Loucy (cell line): ENCODE results near the gene BMF.

Experiments used
- H2AFZ ChIP-seq: fragments of 200-600 bp; sonication (generic); 2 replicates; pipeline ENCODE4 v1.6.0; 2016; ENCODE audit warnings: antibody characterized with exemption, mild to moderate bottlenecking, low read length, moderate library complexity
- H3F3A ChIP-seq: fragments of 200-600 bp; 2 replicates; pipeline ENCODE4 v1.6.0; 2016; ENCODE audit warnings: antibody characterized with exemption, low read depth, mild to moderate bottlenecking
- H3K27me3 ChIP-seq: fragments of 200-600 bp; sonication (generic); 2 replicates; pipeline ENCODE4 v1.6.1; 2014; ENCODE audit warnings: low read length, mild to moderate bottlenecking; ENCODE audit not compliant: insufficient read depth, poor library complexity, severe bottlenecking
- H3K36me3 ChIP-seq: fragments of 200-600 bp; sonication (generic); 2 replicates; pipeline ENCODE4 v1.6.1; 2016; ENCODE audit warnings: low read length; ENCODE audit not compliant: insufficient read depth
- H3K4me1 ChIP-seq: fragments of 200-600 bp; sonication (generic); 2 replicates; pipeline ENCODE4 v1.5.1; 2014; ENCODE audit warnings: low read length, mild to moderate bottlenecking; ENCODE audit not compliant: insufficient read depth, poor library complexity, severe bottlenecking
- H3K4me2 ChIP-seq: fragments of 200-600 bp; sonication (generic); 2 replicates; pipeline ENCODE4 v1.6.0; 2014; ENCODE audit warnings: antibody characterized with exemption, low read length, low read depth, mild to moderate bottlenecking; ENCODE audit not compliant: poor library complexity, severe bottlenecking
- H3K4me3 ChIP-seq: fragments of 200-600 bp; sonication (generic); 2 replicates; pipeline ENCODE4 v1.5.1; 2014; ENCODE audit warnings: low read length, mild to moderate bottlenecking, mixed read lengths; ENCODE audit not compliant: poor library complexity, severe bottlenecking
- H3K79me2 ChIP-seq: fragments of 200-600 bp; sonication (generic); 2 replicates; pipeline ENCODE4 v1.6.1; 2014; ENCODE audit warnings: low read length; ENCODE audit not compliant: insufficient read depth
- H3K9ac ChIP-seq: fragments of 200-600 bp; sonication (generic); 2 replicates; pipeline ENCODE4 v1.6.0; 2014; ENCODE audit warnings: mild to moderate bottlenecking, low read depth, low read length, moderate library complexity; ENCODE audit not compliant: poor library complexity, severe bottlenecking
- H3K9me2 ChIP-seq: fragments of 200-600 bp; sonication (generic); replicated peaks from 2 replicates; pipeline ENCODE4 v1.6.1; 2016; ENCODE audit warnings: low read depth, low read length, mixed read lengths
- H3K9me3 ChIP-seq: fragments of 200-600 bp; sonication (generic); 2 replicates; pipeline ENCODE4 v1.6.1; 2014; ENCODE audit warnings: mild to moderate bottlenecking, antibody characterized with exemption, low read length, low read depth; ENCODE audit not compliant: insufficient read depth
- H4K20me1 ChIP-seq: fragments of 200-600 bp; sonication (generic); 2 replicates; pipeline ENCODE4 v1.6.0; 2014; ENCODE audit warnings: antibody characterized with exemption, low read length, mild to moderate bottlenecking; ENCODE audit not compliant: insufficient read depth, poor library complexity, severe bottlenecking
- CTCF ChIP-seq: fragments of 200-600 bp; sonication (generic); conservative IDR thresholded peaks from 2 replicates; pipeline ENCODE4 v1.5.1; 2014; ENCODE audit warnings: mild to moderate bottlenecking, antibody characterized with exemption, low read length
- EZH2phosphoT487 ChIP-seq: fragments of 200-600 bp; IDR thresholded peaks from 2 replicates; pipeline ENCODE4 v1.6.1; 2018; ENCODE audit warnings: antibody characterized with exemption, mild to moderate bottlenecking, moderate library complexity, borderline replicate concordance

Gene BMF

GRCh38 chr15:40106203-40107161, 2.2 kb downstream of the BMF start:
- no peaks in the 10 kb centered on the region for H4K20me1 ChIP-seq
- no peaks in the 10 kb centered on the region for H3K9me3 ChIP-seq
- no peaks in the 10 kb centered on the region for H3K36me3 ChIP-seq
- H3K4me3 ChIP-seq, result peak overlapping the region; percentile 73
- H3K79me2 ChIP-seq, result no peaks in the 10 kb centered on the region; the same call in 1 of the 2 replicates
- H3F3A ChIP-seq, result no peaks in the 10 kb centered on the region
- peak overlapping the region; percentile 72 for H3K4me2 ChIP-seq
- H3K27me3 ChIP-seq, result no peaks in the 10 kb centered on the region
- H2AFZ ChIP-seq, result no peak overlapping the region
- TF ChIP-seq CTCF (no peak; the same call in 1 of the 2 replicates), EZH2phosphoT487 (no peak)
- H3K9ac ChIP-seq, result peak overlapping the region; percentile 68
- peaks cover 63% of the 10 kb centered on the region for H3K4me1 ChIP-seq
- H3K9me2 ChIP-seq, result no peaks in the 10 kb centered on the region

- Histone ChIP-seq H2AFZ (peak overlapping the region; percentile 87), H3F3A (no peaks in the 10 kb centered on the region)
Measured at GRCh38 chr15:40105517-40106202, 3.0 kb downstream of the BMF start.

More at GRCh38 chr15:40105517-40106202, 3.0 kb downstream of the BMF start:
- Histone ChIP-seq H3K36me3 (no peaks in the 10 kb centered on the region), H3K4me2 (peak overlapping the region; percentile 72), H3K4me3 (peak overlapping the region; percentile 71), H3K4me1 (peaks cover 72% of the 10 kb centered on the region), H3K9me3 (no peaks in the 10 kb centered on the region), H3K27me3 (no peaks in the 10 kb centered on the region), H3K79me2 (no peaks in the 10 kb centered on the region; the same call in 1 of the 2 replicates), H4K20me1 (no peaks in the 10 kb centered on the region), H3K9ac (peak overlapping the region; percentile 68), H3K9me2 (no peaks in the 10 kb centered on the region)
- TF ChIP-seq EZH2phosphoT487, result no peak
- TF ChIP-seq CTCF, result no peak
